Measurements from ENCODE around the gene ASAH2.
"Not testable (repeated sequence)": the region's sequence is repeated elsewhere in the genome, so short reads cannot be mapped to it uniquely, and the experiment has no call there.

ASAH2 gene

GRCh38 chr10:50254479-50254878 lies 3.2 kb upstream of the ASAH2 start:
- no peak for DNase-seq (ENCODE audit: low spot score)

GRCh38 chr10:50250096-50250854 lies 1.0 kb downstream of the ASAH2 start:
- no peak for DNase-seq (ENCODE audit: low spot score)

- DNase-seq (ENCODE audit: low spot score), result no peak
Measured at GRCh38 chr10:50248598-50248997, 2.7 kb downstream of the ASAH2 start.

GRCh38 chr10:50248062-50248461 lies 3.3 kb downstream of the ASAH2 start:
- DNase-seq (ENCODE audit: low spot score), result no peak

GRCh38 chr10:50244201-50244600 lies 7.1 kb downstream of the ASAH2 start:
- DNase-seq (ENCODE audit: low spot score), result no peak

GRCh38 chr10:50242777-50243176 lies 8.5 kb downstream of the ASAH2 start:
- no peak for DNase-seq (ENCODE audit: low spot score)

GRCh38 chr10:50241478-50241877 lies 9.8 kb downstream of the ASAH2 start:
- DNase-seq (ENCODE audit: low spot score), result not testable (repeated sequence)

GRCh38 chr10:50234486-50234885 lies 16.8 kb downstream of the ASAH2 start:
- DNase-seq (ENCODE audit: low spot score), result no peak

GRCh38 chr10:50232261-50232639 lies 19.1 kb downstream of the ASAH2 start:
- no peak for DNase-seq (ENCODE audit: low spot score)

GRCh38 chr10:50231515-50232260 lies 19.6 kb downstream of the ASAH2 start:
- no peak for DNase-seq (ENCODE audit: low spot score)

- DNase-seq (ENCODE audit: low spot score), result no peak
Measured at GRCh38 chr10:50229460-50229859, 21.9 kb downstream of the ASAH2 start.

- DNase-seq (ENCODE audit: low spot score), result no peak
Measured at GRCh38 chr10:50228672-50229071, 22.6 kb downstream of the ASAH2 start.

DNA sequence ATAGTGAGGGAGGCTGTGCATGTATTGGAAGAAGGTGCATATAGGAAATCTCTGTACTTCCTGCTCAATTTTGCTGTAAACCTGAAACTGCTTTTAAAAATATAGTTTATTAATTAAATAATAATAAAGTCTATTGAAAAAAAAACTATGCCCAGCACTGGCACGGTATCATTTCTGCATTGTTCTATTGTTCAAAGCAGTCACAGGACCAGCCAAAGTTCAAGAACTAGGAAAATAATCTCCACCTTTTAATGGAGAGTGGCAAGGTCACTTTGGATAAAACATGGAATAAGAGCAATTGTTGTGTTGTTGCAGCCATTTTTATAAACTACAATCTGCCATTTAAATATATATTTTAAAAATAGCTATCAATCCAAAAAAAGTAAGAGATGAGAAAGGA lies 24.7 kb downstream of the ASAH2 start:
- no peak for DNase-seq (ENCODE audit: low spot score)

GRCh38 chr10:50224330-50224952 lies 26.9 kb downstream of the ASAH2 start:
- DNase-seq (ENCODE audit: low spot score), result peak; percentile 81

DNA sequence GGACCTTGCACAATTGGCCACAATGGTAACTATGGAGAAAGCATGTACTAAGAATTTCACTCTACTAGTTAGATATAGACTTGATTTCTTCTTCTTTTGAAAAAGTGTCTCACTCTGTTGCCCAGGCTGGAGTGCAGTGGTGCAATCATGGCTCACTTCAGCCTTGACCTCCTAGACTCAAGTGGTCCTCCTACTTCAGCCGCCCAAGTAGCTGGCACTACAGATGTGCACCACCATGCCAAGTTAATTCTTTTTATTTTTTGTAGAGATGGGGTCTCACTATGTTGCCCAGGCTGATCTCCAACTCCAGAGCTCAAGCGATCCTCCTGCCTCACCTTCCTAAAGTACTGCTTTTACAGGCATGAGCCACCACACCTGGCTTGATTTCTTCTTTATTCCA lies 29.1 kb downstream of the ASAH2 start:
- no peak for DNase-seq (ENCODE audit: low spot score)

DNA sequence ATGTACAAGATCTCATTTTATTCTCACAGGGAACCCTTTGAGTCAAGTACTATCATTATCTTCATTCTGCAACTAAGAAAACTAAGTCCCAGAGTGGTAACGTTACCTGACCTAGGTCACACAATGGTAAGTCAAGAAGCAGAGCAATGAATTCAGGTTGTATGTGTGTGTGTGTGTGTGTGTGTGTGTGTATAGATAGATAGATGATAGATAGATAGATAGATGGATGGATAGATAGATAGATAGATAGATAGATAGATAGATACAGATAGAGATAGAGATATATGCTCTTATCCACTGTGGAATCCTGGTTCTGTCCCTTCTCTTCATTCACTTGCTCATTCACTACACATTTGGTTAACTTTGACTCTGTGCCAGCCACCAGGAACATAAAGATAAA lies 29.8 kb downstream of the ASAH2 start:
- DNase-seq (ENCODE audit: low spot score), result no peak

- no peak for DNase-seq (ENCODE audit: low spot score)
Measured at GRCh38 chr10:50219646-50220045, 31.7 kb downstream of the ASAH2 start.

GRCh38 chr10:50219200-50219599 lies 32.1 kb downstream of the ASAH2 start:
- DNase-seq (ENCODE audit: low spot score), result no peak

DNA sequence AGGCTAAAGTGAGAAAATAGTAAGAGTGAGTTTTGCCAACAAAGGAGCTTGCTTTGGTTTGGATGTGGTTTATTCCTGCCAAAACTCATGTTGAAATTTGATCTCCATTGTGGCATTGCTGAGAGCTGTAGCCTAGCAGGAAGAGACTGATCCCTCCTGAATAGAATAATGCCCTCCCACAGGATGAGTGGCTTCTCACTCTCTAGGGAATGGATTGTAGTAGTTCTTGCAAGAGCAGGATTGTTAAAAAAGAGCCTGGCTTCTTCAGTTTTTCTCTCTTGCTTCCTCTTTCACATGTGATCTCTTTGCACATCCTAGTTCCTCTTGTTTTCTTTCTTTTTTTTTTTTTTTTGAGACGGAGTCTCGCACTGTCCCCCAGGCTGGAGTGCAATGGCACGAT lies 34.4 kb downstream of the ASAH2 start:
- DNase-seq (ENCODE audit: low spot score), result peak; percentile 36

GRCh38 chr10:50216418-50216817 lies 34.9 kb downstream of the ASAH2 start:
- no peak for DNase-seq (ENCODE audit: low spot score)

DNA sequence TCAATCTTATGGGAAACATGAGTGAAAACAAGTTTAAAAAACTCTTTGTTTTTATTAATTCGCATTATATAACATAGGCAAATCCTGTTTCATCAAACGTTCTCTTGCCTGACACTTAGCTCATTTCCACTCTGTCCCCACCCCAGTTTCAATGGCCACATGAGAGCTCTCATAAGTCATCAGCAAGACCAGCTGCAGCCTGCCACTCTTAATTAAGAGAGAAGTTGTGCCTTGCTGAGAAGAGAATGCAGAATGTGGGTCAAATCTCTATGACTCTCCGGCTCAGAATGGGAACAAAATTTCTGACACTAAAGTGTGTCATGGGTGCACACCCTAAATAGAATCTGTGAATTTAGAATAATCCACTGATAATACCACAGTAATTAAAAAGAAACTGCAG lies 39.6 kb downstream of the ASAH2 start:
- no peak for DNase-seq (ENCODE audit: low spot score)

- DNase-seq (ENCODE audit: low spot score), result no peak
Measured at GRCh38 chr10:50210876-50211275, 40.4 kb downstream of the ASAH2 start.

Measured in SW480 (cell line).